NAMALWA (cell line): Measurements from ENCODE around the gene HCN4.
A peak's percentile ranks its signal among the peaks of the same experiment; 100 is the strongest.
"Not testable (repeated sequence)": the region's sequence is repeated elsewhere in the genome, so short reads cannot be mapped to it uniquely, and the experiment has no call there.

Experiments used
- DNase-seq: peaks from one replicate; pipeline ENCODE4 v3.0.0-alpha.2; 2015; ENCODE audit warnings: low spot score

Gene HCN4

DNA sequence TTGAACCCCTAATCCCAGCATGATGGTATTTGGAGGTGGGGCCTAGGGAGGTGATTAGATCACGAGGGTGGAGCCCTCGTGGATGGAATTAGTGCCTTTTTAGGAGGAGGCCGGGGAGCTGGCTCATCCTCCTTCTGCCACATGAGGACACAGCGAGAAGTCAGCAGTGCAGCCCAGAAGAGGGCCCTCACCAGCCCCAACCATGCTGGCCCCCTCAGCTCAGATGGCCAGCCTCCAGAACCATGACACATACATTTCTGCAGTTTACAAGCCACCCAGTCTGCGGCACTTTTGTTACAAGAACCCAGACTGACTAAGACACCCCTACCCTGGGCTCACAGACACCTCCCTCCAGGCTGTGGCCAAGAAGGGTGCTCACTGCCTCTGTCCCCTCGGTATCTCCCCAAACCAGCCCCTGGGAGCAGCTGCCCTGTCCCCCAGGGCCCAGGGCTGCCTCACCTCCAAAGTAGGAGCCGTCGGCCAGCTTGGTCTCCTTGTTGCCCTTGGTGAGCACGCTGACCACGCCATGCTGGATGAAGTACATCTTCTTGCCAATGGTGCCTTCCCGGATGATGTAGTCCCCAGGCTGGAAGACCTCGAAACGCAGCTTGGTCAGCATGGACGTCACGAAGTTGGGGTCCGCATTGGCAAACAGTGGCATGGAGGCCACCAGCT is 44.1 kb downstream of the HCN4 start:
- DNase-seq = no peak

DNA sequence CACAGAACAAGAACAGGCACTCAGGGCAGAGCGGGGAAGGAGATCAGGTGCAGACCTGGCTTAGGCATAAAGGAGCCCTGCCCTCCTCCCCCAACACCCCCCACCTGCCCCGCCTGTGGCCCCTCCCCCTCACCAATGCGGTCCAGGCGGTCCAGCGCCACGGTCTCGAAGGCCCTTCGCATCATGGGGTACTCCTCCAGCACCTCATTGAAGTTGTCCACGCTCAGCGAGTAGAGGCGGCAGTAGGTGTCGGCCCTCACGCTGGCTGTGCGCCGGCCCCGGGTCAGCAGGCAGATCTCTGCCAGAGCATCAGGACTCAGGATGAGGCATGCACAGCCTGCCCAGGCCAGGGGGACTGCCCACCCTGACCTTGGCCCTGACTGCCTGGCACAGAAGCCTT is 44.8 kb downstream of the HCN4 start:
- DNase-seq = no peak

DNA sequence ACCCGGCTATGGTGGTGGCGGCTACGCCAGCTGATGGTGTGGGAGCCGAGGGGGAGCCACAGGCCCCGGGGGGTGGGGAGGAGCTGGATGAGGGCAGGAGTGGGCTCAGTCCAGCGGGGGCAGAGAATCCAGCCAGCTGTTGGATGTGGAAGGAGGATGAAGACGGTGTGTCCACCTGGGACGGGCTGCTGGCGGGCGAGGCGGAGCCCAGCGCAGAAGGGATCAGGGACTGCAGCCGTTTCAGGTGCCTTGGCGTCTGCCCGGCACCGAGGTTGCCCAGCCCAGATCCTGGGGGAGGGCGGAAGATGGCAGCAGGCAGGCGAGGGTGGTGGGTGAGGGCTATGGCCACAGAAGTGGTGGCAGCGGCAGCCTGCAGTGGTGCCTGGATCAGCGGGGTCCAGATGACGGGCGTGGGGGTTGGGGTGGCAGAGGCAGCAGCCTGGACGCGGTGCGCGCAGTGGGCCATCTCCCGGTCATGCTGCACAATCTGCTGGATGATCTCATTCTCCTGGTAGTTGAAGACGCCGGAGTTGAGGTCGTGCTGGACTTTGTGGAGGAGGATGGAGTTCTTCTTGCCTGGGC is 45.3 kb downstream of the HCN4 start:
- no peak for DNase-seq

DNA sequence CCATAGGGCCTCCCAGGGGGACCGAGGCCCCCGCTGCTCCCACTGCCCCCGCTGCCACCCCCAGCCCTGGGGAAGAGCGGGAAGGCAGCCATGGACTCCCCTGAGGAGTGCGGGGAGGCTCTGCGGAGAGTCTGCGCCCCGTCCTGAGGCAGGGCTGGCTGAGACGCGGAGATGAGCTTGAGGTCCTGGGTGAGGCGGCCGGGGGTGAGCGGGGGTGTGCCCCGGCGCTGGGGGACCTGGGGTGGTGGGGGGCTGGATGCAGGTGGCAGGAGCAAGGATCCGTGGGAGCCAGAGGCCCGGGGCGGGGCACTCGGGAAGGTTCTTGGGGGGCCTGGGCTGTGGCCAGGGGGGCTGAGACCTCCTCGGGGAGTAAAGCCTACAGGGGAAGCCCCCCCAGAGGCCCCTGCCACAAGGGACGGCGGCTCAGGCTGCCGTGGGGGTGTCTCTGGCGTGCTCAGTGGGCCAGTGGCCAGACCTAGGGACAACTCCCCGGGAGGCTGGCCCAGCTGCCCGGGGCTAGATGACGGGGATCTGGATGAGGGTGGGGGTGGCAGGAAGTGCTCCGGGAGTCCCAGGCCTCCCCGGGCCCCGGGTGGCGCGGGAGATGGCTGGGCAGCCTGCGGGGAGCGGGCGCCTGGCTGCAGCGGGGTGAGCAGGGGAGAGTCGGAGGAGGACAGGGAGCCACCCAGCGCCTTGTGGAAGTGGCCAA is 45.9 kb downstream of the HCN4 start:
- DNase-seq = no peak

DNA sequence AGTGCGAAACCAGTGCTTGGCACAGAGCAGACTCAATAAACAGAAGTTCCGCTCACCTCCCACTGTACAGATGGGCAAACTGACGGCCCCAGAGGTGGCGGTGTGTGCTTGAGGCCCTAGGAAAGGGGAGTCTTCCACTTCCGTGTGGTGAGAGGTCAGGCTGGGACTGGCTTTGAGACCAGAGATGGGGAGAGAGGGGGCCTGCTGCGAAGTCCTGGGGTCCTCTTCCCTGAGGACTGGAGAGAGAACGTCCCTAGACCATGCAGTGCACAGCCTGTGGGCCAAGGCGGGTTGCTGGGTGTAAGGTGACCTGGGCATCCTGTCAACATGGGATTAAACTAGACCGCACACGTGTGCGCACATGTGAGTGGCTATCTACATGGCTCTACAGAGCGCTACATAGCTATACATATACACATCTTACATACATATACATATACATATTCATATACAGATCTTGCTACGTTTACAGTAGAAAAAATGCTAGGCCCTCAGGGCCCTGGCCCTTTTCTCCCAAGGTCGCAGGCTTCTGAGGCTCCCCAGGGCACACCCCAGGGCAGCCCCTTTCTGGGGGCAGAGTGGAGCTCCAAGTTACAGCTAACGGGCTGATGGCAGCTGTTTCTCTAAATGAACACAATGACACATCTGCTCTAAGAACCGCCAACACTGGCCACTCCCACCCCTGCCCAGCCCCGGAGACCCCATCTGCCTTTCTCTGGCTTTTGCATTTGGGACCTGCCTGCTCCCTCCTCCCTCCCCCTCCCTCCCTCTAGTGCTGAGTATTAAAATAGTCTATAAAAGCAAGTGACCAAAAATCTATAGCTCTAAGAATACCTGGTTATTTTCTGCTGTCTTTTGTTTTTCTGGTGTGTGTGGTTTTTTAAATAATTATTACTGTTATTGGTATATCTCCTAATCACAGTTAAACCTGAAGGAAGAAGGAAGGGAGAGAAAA is 47.0 kb downstream of the HCN4 start:
- no peak for DNase-seq

DNA sequence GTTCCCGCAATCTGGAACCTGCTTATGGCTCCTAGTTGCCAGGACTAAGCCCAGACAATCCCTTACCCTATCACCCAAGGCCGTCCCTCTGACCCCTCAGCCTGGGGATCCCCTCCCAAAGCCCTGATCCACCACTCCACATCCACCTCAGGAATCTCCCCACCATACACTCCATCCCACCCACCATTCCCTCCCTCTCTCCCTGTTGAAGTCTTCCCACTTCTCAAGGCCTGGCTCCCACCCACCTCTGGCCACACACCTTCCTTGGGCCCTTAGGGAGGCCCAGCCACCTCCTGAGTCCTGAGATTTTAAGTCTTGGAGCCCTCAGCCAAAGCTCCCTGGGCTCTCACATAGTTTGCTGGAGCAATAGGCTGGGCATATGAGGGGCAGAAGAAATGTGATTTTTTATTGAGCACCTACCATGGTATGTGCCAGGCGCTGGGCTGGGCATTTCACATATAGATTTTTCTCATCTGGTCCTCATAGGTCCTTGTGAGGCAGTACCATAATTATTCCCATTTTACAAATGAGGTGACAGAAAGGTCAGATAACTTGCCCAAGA is 48.1 kb downstream of the HCN4 start:
- DNase-seq = no peak

DNA sequence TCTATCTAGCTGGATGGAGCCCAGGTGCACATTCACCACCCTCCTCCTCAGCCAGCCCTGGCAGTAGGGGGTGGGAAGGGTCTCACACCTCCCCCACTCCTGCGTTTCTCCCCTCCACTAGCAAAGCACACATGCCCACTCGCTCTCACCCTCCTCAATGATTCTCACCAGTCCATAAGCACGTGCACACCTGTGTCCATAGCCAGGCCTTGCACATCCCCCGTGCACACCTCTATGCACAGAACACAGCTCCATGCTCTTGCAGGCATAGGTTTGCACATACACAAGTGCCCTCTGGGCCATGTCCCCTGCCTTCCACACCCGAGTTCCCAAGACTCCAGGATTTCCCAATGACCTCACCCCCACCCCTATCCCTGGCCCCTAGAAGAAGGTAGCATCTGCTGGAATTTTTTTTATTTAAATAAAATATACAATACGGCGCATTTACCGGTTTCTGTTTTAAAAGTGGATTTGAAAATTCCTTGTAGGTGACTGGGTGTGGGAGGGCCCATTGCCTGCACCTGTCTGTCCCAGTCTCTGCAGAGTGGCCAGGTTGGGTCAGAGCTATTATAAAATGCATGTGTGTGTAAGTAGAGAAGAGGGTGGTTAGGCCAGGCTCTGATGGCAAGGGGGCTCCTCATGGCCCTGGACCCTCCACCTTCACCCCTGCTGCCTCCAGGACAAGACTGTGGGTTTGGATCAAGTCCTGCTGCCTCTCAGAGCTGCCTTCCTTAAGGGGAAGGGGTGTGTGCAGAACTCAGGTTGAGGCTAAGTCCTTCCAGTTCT is 49.1 kb downstream of the HCN4 start:
- no peak for DNase-seq

DNA sequence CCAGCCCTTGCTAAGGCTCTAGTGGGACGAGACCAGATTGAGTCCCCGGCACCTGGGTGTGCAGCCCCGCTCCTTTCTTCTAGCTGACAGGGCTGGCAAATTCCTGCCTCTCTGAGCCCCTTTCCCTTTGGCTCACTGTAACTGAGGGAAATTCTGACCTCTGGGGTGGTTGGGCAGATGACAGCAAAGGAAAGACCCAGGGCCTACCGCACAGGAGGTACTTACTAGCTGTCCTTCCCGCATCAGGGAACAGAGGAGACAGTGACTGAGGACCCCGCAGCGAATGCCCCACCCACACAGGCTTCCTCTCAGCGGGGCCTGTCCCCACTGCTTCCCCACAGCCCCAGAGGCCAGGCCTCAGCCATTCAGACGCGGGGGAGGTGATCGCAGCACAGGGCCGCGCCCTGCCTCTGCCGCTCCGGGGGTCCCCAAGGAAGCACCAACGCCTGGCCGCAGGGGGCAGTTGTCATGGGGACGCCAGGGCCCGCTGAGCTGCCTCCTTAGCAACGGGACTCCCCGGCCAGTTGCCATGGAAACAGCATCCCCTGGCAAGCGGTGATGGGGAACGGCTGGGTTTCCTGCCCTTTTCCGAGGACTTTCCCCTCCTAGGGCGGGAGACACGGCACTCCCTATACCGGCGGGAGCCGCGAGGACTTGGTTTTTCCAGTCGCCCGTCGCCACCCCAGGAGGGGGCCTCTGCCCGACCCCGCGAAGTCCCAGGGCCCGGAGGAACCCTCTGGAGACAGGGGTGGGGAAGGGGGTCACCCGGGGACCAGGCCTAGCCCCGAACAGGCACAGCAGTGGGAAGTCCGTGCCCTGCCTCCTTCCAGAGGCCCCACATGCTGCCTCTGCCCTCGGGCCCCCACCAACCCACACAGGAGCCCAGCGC is 50.1 kb downstream of the HCN4 start:
- DNase-seq = peak; percentile 31

DNA sequence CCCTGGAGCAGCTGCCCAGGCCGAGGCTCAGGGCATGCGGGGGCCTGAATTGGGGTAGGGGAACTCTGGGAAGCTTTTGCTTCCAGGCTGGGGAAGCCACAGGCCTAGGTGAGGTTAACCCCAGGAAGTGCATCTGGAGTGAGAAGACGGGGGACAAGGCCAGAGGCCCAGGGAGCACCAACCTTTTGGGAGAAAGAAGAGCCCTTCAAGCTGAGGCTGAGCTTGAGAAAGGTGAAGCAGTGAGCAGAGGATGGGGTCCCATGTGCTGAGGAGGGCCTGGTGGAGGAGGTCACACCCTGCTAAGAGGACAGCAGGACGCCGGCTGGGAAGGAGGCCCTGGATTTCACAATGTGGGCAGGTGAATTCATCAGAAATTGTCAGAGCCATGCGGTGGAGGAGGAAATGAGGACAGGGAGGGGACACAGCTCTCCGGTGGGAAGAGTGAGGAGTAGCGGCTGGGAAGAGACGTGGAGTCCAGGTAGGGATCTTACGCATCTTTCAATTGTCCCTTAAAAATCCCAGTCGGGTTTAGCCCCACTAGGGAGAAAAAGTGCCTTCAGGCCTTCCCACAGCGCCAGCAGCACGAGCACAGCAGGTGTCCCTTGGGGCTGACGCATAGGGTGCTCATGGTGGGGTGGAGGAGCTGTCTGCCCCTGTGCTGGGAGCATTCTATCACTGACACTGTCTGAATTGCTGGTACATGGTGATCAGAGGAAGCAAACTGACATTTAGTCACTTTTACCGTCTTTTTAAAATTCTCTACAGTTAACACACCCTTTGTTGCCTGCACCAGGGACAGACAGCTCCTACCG is 50.9 kb downstream of the HCN4 start:
- no peak for DNase-seq

DNA sequence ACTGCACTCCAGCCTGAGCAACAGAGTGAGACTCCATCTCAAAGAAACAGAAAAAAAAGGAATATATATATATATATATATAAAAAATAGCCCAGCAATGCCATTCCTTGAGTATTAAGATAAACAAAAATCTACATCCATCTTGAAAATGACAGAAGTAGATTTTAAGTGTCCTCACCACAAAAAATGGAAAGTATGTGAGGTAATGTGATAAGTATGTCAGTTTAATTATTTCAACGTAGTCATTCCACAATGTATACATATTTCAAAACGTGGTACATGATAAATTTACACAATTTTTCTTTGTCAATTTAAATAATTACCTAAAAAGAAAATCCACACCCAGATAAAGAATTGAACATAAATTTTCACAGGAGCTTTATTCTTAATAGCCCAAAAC is 54.9 kb downstream of the HCN4 start:
- no peak for DNase-seq

DNA sequence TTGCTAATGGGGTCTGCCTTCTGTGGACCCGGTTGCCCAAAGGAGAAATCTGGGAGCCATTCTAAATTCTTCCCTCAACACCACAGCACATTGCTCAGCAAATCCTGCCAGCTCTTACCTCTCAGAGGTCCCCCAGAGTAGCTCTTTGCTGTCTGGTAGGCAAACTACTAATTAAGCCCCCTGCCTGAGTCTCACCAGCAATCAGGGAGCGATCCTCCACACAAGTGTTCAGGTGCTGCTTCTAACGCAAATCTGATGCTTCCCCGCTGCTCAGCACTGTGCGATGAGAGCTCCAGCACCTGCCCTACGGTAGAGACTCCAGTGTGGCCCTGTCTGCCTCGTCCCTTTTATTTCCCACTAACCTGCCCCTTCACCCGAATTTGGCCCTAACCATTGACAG is 60.5 kb downstream of the HCN4 start:
- no peak for DNase-seq

DNA sequence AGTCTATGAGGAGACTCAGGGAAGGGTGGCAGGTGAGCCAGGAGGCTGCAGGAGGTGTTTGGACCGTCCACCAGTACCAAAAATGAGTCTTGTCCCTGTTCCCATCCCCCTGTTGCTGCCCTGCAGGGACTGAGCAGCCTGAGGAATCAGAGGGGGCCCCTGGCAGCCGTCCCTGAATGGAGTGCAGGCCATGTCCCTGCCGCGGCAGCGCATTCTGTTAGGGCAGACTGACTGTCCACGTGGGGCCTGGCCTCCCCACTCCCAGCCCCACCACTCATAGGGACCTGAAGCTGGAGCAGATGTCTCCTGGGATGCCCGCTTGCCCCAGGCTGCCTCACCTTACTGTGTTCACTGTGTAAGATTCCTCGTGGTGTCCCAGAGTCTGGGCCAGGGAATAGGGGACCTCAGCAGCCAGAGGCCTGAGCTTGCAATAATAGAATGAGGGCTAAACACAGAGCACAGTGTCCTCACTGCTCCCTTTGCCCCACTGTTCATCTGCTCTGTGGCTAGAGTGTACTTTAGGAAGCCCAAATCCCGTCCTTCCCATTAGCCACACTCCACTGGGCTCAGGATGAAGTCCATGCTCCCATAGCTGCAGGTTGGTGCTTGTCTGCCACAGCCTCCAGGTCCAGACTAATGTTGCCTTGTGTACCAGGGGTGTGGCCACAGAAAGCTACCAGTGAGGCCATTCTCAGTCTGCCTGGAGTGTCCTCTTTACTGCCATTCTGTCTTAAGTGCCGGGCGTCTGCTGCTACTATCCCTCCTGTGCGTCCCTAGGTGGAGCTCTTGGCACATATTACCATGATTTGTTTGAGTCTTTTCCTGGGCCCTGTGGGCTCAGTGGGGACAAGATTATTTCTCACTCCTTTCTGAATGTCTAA is 63.2 kb downstream of the HCN4 start:
- peak; percentile 68 for DNase-seq

DNA sequence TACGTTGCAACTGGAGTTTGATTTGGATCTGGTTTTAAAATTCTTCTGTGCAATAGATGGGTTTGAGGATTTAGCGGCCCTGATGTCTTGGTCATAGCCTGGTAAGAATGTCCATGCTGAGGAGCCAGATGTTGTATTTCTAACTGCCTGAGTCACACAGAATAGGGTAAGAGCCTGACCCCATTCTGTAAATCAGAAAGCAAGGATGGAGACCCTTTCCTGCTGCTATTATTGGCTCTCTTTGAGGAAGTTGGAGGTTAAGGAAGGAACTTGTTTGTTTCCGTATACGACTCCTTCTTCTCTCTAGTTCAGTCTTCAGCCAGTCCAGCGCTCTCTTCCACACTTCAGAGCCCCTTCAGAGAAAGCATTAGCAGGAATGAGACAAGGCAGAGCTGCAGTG is 65.1 kb downstream of the HCN4 start:
- DNase-seq = no peak

DNA sequence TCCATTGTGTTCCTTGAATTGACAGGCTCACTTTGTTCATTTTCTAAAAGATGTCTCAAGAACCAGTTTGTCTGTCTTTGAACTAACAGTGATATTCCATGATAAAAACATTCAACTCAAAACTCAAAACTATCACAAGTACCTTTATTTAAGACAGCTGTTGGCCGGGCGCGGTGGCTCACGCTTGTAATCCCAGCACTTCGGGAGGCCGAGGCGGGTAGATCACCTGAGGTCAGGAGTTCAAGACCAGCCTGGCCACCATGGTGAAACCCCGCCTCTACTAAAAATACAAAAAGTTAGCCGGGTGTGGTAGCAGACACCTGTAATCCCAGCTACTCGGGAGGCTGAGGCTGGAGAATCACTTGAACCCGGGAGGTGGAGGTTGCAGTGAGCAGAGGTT is 68.5 kb downstream of the HCN4 start:
- not testable (repeated sequence) for DNase-seq

DNA sequence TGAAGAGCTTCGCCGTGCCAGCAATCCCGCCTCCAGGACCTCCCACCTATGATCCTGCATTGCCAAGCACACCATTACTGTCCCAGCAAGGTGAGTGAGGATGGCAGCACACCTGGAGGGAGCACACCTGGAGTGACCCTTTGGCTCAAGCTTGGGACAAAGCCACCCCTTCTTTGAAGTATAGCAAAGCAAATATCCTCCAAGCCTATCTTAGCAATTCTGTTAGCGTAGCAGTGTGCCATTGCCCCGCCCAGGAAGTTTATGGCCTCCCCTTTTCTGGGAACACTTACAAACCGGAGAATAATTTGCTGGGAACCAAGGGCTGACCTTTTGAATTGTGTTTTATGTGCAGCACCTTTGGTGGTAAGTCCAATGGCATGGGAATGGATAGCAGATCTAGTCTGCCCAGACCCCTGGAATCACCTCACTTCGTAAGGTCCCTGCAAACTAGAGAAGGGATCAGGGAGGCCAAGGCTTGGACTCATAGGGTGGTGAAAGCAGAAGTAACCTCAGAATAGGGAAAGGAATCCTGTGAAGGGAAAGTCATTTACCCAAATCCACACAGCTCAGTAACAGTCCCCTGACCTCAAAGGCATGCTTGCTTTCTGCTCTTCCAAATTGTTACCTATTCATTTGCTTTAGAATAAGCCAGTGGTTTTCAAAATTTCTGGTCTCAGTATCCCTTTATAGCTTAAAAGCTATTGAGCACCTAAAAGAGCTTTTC is 70.1 kb downstream of the HCN4 start:
- no peak for DNase-seq

DNA sequence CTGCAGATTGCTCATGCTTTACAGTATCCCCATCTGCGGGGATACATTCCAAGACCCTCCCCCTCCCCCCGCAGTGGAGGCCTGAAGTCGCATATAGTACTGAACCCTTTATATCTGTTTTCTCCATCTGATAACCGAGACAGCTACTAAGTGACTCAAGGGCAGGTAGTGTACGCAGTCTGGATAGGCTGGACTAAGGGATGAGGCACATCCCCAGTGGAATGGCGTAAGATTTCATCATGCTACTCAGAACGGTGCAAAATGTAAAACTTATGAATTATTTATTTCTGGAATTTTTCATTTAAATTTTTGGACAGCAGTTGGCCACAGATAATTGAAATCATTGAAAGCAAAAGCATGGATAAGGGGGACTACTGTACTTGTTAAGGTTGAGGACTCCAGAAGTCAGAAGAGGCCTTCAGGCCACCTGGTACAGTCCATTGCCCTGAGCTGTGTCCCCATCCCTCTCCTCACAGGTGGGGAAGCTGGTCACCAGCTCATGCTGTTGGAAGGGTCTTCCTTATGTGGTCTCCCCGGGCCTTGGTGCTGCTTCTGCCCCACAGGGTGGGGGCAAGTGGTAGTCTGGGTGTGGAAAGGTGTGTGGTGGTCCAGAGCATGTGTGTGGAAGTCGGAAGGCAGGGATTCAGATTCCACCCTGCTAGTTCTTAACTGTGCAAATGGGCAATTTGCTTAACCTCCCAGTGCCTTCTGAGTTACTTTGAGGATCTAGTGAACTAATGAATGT is 72.0 kb downstream of the HCN4 start:
- DNase-seq = no peak
